Measurements from ENCODE around the gene DLG2.

- TF ChIP-seq CTCF (IDR thresholded peaks at IDR 0.05; ENCODE audit: low read depth, low read length, missing input control) (no peak), YY1 (IDR thresholded peaks at IDR 0.05) (no peak), MAX (IDR thresholded peaks at IDR 0.05) (no peak), JUND (IDR thresholded peaks at IDR 0.05) (no peak), ATF3 (IDR thresholded peaks at IDR 0.05) (no peak), REST (IDR thresholded peaks at IDR 0.05) (no peak), ZBTB33 (IDR thresholded peaks at IDR 0.05) (no peak), FOXA1 (IDR thresholded peaks at IDR 0.05) (no peak)
Measured at GRCh38 chr11:84339796-84340195, 1287.3 kb downstream of the DLG2 start.
